Breast epithelium (tissue), 4 donors: ENCODE results near the gene C10orf105. TPM values are rescaled to one million over a fixed set of nuclear protein-coding genes. Genes with fewer than 3 reads are reported as not detected.

Experiments
- DNase-seq, 2 donors: peaks; one replicate each; pipeline ENCODE4 v3.0.0-alpha.2; 2019; ENCODE audit warnings: low spot score in 2 of 2
- H3K27ac ChIP-seq, 2 donors: fragments of 200-600 bp; sonication (generic) in 1 of 2; one replicate each; pipeline ENCODE4 v1.5.1; 2016 to 2019; ENCODE audit warnings: mild to moderate bottlenecking in 1 of 2
- H3K27me3 ChIP-seq, 2 donors: fragments of 200-600 bp; sonication (generic) in 1 of 2; one replicate each; pipeline versions ENCODE4 v1.5.1 to v1.6.0; 2017 to 2019; ENCODE audit warnings: control low read depth in 1 of 2, mild to moderate bottlenecking in 1 of 2
- H3K36me3 ChIP-seq: fragments of 200-600 bp; one replicate; pipeline ENCODE4 v1.5.1; 2019
- H3K4me1 ChIP-seq, 2 donors: fragments of 200-600 bp; sonication (generic); one replicate each; pipeline ENCODE4 v1.5.1; 2016 to 2019; ENCODE audit warnings: control low read depth in 1 of 2
- H3K4me3 ChIP-seq, 3 donors: fragments of 200-600 bp; sonication (generic); 1 replicate in 2 of 3; 2 replicates in 1 of 3; pipeline ENCODE4 v1.5.1; 2016 to 2019; ENCODE audit warnings: mild to moderate bottlenecking in 3 of 3, moderate library complexity in 2 of 3
- H3K9me3 ChIP-seq, 2 donors: fragments of 200-600 bp; sonication (generic) in 1 of 2; one replicate each; pipeline ENCODE4 v1.5.1; 2016 to 2019; ENCODE audit warnings: control low read depth in 1 of 2
- POLR2A ChIP-seq: fragments of 450-650 bp; IDR thresholded peaks from one replicate; pipeline ENCODE4 v1.6.1; 2016; ENCODE audit warnings: antibody characterized with exemption, mild to moderate bottlenecking, moderate library complexity
- POLR2AphosphoS5 ChIP-seq, 3 donors: sonication (generic); formaldehyde crosslinking; IDR thresholded peaks; one replicate each; pipeline ENCODE4 v1.6.1; 2017; ENCODE audit warnings: antibody characterized with exemption in 3 of 3
- intact Hi-C: fragments of 100-400 bp; cut with DNase I; formaldehyde crosslinking; loops from one replicate; pipeline ENCODE4 v1.15.1; 2023; ENCODE audit warnings: low total_unique reads
- total RNA-seq, 3 donors: library from RNA; depleted of rRNA; stranded (reverse); fragments of >200 nt; gene quantifications; one replicate each; pipeline ENCODE4 v1.1.0, GENCODE V29; 2016
- TF ChIP-seq, protein P1 (sequence below), 3 donors: fragments of 450-650 bp; IDR thresholded peaks; one replicate each; pipeline ENCODE4 v1.5.1; 2016 to 2017; ENCODE audit warnings: antibody characterized with exemption in 3 of 3, mild to moderate bottlenecking in 3 of 3, moderate library complexity in 3 of 3

Gene C10orf105
- total RNA-seq, 3 donors from 2014 or later: under 0.01 to 0.29 TPM; not detected in 1

DNA sequence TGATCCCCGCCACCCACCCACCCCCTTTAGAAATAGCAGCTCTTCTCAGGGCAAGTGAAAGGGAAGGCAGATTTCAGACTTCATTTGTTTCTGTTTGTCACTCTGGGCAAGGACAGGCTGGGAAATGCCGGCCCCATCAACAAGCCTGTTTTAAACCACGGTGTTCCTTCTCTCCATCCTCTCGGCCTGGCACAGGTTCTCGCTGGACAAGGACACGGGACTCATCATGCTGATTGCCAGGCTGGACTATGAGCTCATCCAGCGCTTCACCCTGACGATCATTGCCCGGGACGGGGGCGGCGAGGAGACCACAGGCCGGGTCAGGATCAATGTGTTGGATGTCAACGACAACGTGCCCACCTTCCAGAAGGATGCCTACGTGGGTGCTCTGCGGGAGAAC lies 42.3 kb downstream of the C10orf105 start:
- intact Hi-C loops: no loop called here
- no peaks in the 10 kb centered on the region for H3K36me3 ChIP-seq
- no peak for DNase-seq
- no peaks in the 10 kb centered on the region for H3K4me1 ChIP-seq
- H3K27me3 ChIP-seq: no peaks in the 10 kb centered on the region
- TF ChIP-seq, protein P1, sequence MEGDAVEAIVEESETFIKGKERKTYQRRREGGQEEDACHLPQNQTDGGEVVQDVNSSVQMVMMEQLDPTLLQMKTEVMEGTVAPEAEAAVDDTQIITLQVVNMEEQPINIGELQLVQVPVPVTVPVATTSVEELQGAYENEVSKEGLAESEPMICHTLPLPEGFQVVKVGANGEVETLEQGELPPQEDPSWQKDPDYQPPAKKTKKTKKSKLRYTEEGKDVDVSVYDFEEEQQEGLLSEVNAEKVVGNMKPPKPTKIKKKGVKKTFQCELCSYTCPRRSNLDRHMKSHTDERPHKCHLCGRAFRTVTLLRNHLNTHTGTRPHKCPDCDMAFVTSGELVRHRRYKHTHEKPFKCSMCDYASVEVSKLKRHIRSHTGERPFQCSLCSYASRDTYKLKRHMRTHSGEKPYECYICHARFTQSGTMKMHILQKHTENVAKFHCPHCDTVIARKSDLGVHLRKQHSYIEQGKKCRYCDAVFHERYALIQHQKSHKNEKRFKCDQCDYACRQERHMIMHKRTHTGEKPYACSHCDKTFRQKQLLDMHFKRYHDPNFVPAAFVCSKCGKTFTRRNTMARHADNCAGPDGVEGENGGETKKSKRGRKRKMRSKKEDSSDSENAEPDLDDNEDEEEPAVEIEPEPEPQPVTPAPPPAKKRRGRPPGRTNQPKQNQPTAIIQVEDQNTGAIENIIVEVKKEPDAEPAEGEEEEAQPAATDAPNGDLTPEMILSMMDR (IDR thresholded peaks at IDR 0.05): no peak
- TF ChIP-seq POLR2AphosphoS5 (IDR thresholded peaks at IDR 0.05): no peak
- no peak for TF ChIP-seq POLR2A
- no peak overlapping the region for H3K27ac ChIP-seq
- no peaks in the 10 kb centered on the region for H3K9me3 ChIP-seq
- H3K4me3 ChIP-seq: no peak overlapping the region

DNA sequence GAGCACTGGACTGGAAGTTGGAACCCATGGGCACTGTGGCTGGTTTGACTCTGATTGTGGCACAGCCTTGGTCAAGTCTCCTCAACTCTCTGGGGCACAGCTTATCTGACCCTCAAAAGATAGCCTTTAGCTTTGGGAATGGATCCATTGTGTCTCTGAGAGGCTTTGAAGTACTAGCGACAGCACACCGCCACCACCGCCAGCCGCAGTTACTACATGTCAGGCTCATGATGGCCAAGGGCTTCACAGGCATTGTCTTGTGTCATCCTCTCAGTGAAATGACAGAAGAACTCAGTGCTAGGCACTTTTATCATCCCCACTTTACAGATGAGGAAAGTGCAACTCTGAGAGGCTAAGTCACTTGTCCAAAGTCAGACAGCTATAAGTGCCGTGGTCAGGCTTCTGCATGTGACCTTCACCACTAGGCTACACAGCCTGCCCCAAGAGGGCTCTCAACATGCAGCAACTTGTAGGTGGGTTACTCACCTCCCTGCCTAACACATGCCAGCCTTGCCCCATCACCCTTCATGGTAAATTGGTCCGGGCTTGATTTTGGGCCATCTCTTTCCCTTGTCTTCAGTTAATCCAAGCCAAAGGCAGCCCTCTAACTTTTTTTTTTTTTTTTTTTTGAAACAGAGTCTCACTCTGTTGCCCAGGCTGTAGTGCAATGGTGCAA lies 44.1 kb downstream of the C10orf105 start:
- intact Hi-C loops: no loop called here
- H3K27ac ChIP-seq: no peak overlapping the region
- TF ChIP-seq POLR2A (no peak), POLR2AphosphoS5 (IDR thresholded peaks at IDR 0.05) (no peak)
- TF ChIP-seq, protein P1 (IDR thresholded peaks at IDR 0.05): no peak
- H3K36me3 ChIP-seq: no peaks in the 10 kb centered on the region
- no peaks in the 10 kb centered on the region for H3K27me3 ChIP-seq
- H3K4me3 ChIP-seq: no peak overlapping the region
- no peaks in the 10 kb centered on the region for H3K4me1 ChIP-seq
- DNase-seq: no peak
- no peaks in the 10 kb centered on the region for H3K9me3 ChIP-seq

DNA sequence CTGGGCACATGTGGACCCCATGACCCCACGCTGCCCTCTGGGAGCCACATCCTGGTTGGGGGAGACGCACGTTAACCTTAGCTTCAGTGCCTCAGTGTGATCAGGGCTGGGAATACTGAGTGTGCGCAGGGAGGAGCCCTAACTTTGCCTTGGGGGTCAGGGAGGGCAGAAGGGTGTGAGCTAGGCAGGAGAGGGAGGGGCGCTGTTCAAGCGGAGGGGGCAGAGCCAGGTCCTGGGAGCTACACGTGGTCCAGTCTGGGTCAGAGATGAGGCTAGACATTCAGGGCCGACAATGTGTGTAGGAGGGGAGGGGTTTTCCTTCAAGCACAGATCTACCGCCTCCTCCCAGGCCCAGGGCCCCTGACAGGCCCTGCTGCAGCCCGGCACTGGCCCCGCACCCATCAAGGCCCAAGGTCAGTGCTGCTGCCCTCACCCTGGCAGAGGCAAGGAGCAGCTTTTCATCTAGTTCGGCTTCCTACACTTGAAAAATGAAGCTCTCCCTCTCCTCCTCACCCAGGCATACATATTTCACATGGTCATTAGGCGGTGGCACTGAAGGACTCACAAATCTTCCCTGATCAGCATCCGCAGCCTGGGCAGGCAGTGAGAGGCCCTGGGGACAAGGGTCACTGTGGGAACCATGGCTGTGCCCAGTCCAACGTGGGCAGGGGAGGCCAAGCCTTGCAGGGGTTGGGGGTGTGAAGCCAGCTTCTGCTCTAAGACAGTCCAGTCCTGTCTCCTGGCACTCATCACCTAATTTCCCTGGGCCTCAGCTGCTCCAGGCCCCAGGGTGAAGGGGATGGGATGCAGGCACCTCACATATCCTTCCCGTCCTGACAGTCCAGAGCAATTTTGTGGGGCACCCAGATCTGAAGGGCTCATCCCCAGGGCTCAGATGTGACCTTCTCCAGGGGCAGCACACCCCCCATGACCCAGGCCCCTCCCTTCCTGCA lies 47.3 kb downstream of the C10orf105 start:
- intact Hi-C loops: no loop called here
- H3K4me1 ChIP-seq: no peaks in the 10 kb centered on the region
- H3K4me3 ChIP-seq: no peak overlapping the region
- H3K36me3 ChIP-seq: no peaks in the 10 kb centered on the region
- TF ChIP-seq POLR2AphosphoS5 (IDR thresholded peaks at IDR 0.05) (no peak), POLR2A (no peak)
- TF ChIP-seq, protein P1 (IDR thresholded peaks at IDR 0.05): no peak
- H3K27me3 ChIP-seq: no peaks in the 10 kb centered on the region
- no peak overlapping the region for H3K27ac ChIP-seq
- H3K9me3 ChIP-seq: no peaks in the 10 kb centered on the region
- no peak for DNase-seq

DNA sequence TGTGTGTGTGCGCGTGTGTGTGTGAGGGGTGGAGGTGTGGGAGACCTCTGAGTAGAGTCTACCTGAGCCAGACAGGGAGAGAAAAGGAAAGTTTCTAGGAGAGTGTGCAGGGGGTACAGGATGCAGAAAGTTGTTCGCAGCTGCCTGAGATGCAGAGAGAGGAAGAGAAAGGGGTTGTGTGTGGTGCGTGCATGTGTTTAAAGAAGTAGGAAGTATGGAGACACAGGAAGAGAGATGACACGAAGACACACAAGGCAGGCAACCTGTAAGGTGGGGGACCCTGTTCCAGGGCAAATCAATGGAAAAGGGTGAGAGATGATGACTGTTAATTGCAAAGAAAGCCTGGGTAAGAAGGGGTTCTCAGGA lies 52.2 kb downstream of the C10orf105 start:
- Histone ChIP-seq H3K4me3 (no peak overlapping the region), H3K27ac (no peak overlapping the region), H3K4me1 (no peaks in the 10 kb centered on the region), H3K9me3 (no peaks in the 10 kb centered on the region), H3K36me3 (no peaks in the 10 kb centered on the region), H3K27me3 (no peaks in the 10 kb centered on the region)
- no peak for DNase-seq
- intact Hi-C loops: no loop called here
- TF ChIP-seq POLR2A (no peak), POLR2AphosphoS5 (IDR thresholded peaks at IDR 0.05) (no peak)
- TF ChIP-seq, protein P1 (IDR thresholded peaks at IDR 0.05): no peak
